Activated naive CD4-positive, alpha-beta T cell (primary cell): ENCODE data around the gene ANKFN1.

Experiments used
- DNase-seq, 4 experiments: peaks; one replicate each; lab custom pipeline; 2025; lab: John Stamatoyannopoulos, UW

The ANKFN1 gene

DNA sequence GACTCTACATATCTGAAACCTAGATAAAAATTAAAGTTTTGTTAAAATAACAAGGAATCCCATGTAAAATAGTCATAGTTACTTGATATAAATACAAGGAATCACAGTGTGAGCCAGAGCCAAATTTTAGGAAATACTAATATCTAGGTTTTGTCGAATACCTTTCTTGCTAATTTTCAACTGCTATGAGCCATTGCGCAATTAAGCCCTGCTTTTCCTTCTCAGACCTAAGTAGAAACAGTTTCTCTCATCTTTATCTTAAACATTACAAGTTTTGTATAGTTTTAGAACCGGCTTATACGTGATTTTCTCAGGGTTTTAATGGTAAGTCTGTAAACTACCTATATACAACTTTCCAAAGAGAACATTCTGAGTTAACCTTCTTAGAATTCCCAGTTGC is 282.9 kb downstream of the ANKFN1 start:
- no peak for DNase-seq

DNA sequence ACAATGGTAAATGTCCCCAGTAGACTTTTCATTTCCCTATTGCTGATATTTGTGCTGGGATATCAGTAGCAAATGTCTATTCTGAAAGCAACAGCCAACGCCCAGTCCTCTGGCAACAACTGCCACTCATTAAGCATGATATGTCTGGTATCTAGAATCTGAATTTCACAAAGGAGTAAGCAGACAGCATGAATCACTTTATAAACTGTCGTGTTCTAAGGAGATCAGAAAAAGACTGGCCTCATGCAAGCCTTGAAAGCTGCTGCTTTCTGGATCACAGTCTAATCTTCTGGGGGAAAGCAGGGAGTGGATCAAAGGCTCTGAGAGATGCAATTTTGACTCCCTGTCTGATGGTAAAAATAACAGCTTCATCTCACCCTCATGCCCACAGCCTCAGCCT is 287.1 kb downstream of the ANKFN1 start:
- DNase-seq, result no peak

DNA sequence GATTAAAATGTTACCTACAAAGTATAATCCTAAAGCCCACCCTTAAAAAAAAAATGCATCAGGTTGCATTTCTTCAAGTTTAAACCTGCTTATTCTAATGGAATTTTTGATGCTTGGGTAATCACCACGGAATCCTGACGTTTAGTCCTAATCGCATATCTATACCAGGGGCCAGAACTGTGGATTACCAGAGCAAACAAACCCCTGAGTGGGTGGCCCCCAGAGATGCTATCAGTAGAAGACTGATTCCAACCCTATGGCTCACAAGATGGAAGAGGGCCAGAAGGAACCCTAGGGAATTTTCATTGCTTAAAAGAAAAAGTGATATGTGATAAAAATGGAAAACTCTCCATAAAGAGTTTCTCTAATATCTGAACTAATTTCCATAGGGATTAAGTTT is 288.0 kb downstream of the ANKFN1 start:
- DNase-seq, result no peak

DNA sequence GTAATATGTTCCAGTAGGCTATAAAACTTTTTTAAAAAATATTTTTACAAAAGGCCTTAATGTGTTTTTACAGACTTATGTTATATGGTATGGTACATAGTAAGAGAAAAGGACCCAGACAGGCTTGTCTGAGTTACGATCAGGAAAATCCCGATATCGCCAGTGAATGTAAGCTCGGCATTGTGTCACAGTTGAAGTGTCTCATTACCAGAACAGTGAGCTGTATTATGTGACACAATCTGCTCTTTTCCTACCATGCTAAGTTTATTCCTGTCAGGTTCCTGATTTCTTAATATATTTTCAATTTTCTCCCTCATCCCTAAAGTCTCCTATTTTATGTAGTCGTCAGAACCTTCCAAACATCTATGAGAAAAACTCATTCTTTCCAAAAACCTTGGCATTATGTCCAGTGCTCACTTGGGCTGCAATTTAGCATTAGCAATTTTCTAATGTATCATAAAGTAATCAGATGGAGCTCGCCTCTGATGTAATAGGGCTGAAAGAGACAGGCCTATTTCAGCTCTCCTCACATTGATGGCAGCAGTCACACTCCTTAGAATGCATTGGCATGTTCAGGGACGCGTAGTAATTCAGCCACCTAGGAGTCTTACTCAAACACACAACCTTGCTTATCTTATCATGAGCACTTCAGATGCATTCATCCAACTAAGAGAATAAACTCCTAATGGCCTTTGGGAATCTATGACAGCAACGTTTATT is 292.6 kb downstream of the ANKFN1 start:
- no peak for DNase-seq

DNA sequence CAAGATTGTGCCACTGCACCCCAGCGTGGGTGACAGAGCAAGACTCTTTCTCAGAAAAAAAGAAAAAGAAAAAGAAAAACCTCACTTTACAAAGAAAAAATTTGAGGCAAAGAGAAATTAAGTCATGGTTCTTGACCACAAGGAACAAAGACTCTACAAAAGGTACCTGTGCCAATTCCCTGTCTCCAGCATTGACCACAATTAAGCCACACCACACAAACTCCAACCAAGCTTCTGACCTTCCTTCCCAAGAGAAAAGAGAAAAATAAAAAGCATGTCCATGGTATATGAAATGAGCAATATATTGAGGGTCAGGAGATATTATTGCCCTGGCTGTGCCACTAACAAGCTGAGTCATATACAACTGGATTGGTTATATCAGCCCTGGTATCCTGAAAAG is 293.9 kb downstream of the ANKFN1 start:
- no peak for DNase-seq

DNA sequence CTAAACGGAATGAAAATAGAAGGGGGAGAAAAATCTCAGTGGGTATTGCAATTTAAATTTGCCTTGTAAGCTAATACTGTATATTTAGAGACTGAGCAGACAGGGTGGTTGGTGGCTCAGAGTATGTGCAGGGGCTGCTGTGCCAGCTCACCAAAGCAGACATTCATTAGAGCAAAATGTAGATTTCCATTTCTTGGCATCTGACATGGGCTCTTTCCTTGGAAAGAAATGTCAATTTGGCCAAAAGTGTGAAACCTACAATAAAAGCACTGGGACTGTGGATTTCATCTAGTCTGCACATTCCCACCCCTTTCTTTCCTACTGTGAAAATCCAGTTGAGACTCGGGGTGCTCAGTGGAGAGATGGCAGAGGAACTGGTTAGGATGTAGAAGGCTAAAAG is 295.1 kb downstream of the ANKFN1 start:
- DNase-seq, result no peak

DNA sequence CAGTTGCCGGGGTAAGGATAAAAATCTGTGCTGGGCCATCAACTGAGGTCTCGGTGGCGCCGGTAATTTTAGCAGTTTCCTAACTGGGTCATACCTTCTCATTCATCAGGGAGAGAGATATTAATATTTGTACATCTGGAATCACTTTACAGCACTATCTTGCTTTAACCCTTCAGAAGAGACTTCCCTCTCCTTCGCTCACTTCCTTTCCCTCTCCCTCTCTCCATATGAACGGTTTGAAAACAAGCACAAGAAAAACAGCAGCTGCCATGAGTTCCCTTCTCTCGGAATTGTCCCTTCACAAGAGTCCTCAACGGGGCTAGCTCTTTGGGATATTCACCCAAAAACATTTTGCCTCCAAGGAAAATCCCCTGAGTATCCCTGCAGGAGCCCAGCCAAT is 295.9 kb downstream of the ANKFN1 start:
- DNase-seq, result no peak

DNA sequence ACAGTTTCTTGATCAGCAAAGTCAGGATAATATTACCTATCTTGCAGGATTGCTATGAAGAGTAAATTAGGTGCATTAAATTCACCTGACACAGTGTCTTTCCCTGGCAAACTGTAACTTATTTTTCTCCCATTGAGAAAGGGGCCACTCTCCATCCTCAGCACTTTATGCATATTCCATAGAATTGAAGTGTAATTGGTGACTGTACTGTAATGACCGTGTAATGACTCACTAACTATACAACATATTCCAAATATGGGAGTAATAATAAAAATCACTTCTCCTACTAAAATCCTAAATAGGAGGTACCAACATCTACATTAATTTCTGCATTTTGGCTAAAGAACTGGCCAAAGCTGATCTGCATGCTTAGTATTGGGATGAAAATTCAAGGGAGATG is 298.4 kb downstream of the ANKFN1 start:
- DNase-seq, result no peak

DNA sequence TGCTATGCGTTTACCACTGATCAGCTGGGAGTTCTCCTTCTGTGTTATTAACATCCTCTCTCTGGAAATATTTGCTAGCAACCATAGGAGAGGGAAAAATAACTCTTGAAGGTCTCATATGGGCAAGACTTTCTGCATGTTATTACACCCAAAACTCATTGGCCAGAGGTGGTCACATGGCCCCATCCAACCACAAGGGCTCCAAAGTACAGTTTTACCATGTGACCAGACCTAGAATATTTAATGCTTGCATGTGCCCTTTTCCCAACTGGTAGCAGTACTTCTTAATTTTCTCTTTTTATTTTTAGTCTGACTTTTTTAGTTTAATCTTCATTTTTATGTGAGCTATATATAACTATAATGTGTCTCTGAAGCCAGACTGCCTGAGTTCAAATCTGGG is 299.2 kb downstream of the ANKFN1 start:
- DNase-seq, result no peak

DNA sequence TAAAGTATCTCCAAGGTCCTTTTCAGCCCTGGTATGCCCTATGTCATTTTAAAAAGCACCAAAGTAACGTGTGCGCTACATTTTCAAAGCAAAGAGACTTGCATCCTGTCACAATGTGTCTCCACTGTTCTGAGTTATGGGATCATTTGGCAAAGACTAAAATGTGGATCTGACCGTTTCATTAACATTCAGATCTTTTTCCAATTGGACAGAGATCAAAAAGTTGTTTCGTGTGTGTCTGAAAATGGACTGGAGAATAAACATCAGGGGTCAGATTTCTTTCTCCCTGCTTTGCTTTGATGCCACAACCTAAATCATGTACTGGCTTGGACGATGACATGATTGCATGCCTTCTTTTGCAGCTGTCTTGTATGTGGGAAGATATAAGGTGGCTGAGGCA is 304.2 kb downstream of the ANKFN1 start:
- DNase-seq, result no peak

DNA sequence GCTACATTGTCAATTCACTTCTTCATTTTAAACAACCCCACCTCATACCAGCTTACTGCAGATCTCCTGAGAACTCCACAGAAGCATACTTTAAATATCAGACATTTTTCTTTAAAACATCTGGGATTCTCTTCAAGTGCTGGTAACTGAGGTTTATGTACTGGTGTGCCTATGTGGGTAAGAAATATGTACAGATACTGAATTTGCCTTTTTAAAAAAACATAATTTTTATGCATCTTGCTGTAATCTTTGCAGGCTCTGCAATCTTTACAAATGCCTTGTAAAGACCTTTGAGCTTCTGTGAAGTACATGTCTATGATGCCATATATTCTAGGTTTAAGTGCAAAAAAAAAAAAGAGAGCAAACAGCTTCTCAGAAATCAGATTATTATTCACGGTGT is 312.6 kb downstream of the ANKFN1 start:
- no peak for DNase-seq

DNA sequence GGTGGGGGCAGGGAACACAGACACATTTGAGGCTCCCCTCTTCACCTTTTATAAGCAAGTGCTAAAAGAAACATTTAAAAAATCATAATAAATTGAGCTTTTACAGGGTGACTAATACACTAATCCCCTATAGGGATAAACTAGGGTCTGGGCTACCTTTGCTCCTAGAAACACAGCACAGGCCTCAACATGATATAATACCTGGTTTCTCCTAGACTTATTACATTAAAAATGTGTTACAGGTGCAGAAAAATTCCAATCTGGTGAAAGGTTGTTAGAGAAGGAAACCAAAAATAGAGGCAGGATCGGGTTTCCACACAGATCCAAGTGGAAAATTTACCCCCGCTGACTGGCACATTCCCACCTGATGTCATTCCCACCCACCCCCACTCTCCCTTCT is 315.6 kb downstream of the ANKFN1 start:
- no peak for DNase-seq

DNA sequence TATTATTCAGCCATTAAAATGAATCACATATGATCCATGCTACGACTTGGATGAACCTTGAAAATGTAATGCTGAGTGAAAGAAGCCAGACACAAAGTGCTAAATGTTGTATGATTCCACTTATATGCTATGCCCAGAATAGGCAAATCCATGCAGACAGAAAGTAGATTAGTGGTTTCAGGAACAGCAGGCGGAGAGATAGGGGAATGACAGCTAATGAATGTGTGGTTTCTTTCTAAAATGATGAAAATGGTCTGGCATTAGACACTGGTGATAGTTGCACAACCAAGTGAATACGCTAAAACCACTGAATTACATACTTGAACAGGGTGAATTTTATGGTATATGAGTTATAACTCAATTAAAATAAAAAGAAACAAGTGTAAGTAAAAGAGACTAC is 318.4 kb downstream of the ANKFN1 start:
- no peak for DNase-seq

DNA sequence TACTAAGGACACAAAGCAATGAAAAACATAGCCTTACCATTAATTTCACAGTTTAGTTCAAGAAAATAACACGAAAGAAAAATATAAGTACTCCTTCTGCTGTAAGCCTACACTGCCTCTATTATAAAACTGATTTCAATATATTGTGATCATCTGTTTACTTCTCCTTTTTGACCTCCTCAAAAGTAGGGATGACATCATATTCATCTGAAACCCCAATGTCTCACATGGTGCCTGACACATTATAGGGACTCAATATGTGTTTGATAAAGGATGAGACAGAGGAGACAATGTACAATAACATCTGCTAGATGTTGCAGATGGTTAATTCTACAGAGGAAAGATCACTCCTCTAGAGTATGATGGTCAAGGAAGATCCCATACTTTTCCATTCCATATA is 321.8 kb downstream of the ANKFN1 start:
- DNase-seq, result no peak

DNA sequence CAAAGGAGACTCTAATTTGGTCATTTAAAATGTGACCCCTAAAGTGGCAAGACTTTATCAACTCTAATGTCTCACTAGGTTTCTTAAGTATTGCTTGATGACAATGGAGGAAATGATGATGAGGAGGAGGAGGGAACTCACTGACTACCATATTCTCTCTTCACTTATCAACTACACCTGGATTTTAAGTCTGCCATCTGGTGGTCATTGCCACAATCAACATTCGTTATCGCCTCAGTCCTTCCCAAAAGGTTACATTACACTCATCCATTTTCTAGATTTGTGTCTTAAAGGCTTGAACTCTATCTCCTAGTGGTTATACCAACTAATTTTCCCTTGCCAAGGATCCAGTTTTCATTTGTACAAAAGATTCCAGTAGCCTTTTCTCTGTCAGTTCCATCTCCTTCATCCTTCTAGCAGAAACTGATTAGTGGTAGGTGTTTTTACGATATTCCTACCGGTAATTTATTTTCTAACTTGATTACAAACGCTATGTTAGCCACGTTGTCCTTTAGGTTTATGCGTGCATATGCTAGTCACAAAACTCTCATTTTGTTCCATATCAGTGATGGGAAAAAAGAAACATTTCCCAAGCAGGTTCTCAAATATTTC is 325.7 kb downstream of the ANKFN1 start:
- DNase-seq, result no peak

DNA sequence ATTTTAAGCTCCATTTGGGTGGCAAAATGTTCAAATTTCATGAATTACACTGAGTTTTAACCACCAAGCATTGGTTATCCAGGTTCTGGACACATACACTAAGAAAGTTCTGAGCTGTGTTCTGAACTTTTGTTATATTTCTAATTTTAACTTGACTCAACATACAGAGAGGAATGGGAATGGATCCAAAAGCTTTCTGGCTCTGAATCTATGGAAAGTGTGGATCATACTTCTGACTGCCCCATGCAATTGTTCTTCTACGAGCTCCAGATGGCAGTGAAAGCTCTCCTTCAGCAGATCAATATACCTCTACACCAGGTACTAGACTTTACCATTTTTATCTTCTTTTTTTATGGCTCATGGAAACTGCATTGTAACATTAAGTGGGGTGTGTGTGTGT is 327.2 kb downstream of the ANKFN1 start:
- no peak for DNase-seq

DNA sequence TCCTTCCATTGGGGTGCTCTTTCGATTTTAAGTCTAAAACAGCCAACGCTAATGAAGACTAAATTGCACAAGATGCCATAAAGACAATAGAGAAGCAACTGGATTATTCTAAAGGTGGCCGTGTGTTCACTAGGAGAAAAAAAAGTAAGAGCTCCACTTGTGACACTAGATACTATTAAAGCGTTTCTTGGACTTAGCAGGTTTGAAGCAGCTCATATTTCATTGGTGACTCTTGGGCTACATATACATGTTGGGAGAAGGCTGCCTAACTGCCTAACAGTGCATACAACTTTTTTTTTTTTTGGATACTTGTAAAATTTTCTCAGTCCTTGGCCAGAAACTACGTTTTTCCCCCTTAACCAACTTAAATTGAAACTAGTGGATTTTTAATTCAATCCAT is 328.4 kb downstream of the ANKFN1 start:
- no peak for DNase-seq

DNA sequence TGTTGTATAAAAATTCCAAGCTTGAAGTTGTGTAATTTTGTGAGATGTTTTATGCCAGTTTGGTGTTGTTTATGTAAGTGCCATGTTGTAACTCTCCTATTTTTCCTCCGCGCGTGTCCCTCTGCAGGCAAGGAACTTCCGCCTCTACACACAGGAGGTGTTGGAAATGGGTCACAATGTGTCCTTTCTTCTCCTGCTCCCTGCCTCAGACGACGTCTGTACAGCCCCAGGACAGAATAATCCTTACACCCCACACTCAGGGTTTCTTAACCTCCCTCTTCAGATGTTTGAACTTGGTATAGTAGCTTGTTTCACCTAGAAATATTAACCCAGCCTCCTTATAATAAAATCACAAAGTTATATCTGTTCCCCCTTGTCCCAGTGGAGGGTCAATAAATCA is 329.0 kb downstream of the ANKFN1 start:
- no peak for DNase-seq

DNA sequence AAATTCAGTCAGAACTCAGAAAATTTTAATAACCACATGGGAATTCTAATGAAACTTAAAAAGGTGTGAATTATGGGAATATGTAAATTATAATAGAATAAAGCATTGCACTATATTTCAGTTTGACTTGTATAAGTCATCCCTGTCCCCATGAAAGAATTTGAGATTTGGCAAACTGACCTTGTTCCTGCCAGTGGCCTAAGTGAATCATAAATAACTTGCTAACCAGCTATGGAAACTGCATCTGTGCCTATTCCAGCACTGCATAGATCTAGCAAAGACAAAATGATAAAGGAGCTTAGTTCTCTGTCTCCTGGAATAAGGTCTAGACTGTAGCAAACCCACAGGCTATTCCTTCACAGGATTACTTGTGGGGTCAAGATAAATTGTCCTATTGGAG is 333.5 kb downstream of the ANKFN1 start:
- no peak for DNase-seq

DNA sequence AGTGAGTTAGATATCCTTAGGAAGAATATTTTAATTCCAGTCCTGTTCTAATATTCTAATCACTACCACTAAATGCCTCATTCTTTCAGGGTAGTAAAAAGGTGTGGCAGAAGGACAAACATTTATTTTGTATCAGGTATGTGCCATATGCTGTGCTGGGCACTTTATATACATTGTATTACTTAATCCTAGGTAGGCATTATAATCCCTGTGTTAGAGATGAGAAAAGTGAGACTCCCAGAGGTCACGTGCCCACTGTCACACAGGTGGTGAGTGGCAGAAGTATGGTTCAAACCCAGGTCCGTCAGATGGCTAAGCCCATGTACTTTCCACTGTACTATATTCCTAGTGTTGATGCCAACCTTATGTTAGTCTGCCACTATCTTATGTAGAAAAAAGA is 335.5 kb downstream of the ANKFN1 start:
- DNase-seq, result no peak

DNA sequence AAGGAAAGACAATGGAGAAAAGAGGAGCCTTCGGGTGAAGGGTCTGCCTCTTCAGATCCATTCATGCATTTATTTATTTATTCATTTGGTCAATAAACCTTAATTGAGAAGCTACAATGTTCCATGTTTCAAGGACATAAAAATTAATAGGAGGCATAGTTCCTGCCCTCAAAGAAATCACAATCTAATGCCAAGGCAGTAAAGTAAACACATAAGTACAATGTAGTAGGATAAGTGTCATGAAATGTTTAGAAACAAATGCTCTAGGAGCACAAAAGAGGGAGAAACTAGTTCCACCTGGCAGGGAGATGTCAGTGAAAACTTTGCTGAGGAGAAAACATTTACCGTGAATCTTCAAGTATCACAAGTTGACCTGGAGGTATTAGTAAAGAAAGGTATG is 336.7 kb downstream of the ANKFN1 start:
- no peak for DNase-seq

DNA sequence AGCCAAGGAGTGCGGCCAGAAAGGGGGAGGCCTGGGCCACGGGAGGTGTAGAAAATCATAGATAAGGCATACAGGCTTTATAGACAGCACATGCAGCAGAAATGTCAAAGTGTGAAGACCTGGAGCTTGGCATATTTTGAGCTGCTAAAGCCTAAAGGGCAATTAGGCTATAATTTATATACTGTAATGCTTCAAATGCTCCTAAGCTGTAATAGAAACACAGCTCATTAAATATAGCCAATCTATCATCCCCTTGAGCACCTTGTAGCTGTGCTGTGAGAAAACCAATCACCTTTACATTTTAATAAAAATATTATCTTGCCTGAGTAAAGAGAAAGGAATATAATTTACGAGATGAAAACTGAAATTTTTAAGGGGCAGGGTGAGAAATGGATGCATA is 342.3 kb downstream of the ANKFN1 start:
- DNase-seq, result no peak

DNA sequence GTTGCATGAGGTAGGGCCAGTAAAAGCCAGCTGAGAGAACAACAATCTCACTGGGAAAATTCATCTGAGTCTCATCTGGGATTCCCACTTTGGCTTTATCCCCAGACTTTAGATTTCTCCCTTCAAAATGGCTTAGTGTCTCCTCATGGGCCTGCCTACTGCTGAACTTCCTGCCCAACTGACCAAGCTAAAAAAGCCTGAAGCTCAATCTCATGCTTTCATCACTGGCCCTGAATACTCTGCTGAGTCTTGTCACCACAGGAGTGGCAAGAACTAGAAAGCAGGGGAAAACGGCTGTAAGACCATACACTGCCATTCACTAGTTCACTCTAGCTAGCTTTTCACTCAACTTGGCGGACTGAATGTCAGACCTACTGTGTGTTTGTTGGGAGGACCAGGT is 343.9 kb downstream of the ANKFN1 start:
- no peak for DNase-seq

DNA sequence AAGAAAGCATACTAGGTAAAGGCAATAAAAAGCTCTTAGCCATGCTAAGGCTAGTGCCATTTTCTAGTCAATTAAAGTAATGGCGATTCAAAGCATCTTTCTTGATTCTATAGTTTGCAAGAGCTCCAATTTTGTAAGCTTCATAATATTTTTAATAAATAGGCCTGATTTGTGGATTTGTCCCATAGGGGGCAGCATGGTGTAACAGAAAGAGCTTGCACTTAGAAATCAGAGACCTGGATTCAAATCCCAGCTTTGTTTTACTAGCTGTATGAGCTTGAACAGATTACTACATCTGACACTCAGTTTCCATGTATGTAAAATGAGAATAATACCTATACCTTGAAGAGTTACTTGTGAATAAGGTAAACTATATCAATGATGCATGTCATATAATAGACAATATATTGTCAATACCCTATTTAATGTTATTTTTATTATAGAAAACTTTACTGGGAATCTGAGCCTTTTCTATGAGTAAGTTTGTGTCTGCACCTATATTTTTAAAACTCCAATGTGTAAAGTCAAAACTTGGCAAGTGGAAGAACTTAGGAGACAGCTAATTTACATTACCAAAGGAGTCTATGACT is 346.6 kb downstream of the ANKFN1 start:
- no peak for DNase-seq
